Epidermal melanocyte (primary cell): ENCODE measurements around the gene USP8.
"Not testable (repeated sequence)": the region's sequence is repeated elsewhere in the genome, so short reads cannot be mapped to it uniquely, and the experiment has no call there.

Experiments used
- DNase-seq: peaks from one replicate; pipeline ENCODE4 v3.0.0; 2011; ENCODE audit warnings: low spot score; ENCODE audit not compliant: insufficient read length

USP8 gene

DNA sequence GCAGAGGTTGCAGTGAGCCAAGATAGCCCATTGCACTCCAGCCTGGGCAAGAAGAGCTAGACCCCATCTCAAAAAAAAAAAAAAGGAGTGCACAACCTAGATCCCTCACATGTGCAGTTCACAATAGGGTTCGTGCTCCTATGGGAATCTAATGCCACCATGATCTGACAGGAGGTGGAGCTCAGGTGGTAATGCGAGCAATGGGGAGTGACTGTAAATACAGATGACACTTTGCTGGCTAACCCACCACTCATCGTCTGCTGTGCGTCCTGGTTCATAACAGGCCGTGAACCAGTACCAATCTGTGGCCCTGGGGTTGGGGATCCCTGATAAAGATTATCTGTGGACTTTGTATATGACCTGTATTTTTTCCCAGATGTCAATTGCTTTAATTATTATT, 16.7 kb downstream of the USP8 start:
- DNase-seq = no peak

DNA sequence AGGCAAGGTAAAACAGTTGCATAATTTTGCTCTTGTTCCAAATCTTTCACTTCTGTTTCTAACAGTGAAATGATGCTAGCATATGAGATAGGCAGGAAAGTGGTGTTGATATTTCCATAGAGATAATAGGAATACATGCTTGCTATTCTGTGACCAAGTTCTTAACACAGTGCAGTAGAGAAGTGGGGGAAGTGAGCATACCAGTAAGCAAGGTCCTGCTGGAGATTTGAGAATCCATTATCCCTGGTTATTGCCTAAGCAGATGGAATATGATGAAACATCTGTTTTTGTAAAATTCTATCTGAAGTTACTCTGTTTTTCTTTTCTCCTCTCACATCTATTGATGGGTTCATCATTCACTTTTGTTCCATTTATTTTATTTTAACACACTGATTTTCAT, 28.7 kb downstream of the USP8 start:
- no peak for DNase-seq

DNA sequence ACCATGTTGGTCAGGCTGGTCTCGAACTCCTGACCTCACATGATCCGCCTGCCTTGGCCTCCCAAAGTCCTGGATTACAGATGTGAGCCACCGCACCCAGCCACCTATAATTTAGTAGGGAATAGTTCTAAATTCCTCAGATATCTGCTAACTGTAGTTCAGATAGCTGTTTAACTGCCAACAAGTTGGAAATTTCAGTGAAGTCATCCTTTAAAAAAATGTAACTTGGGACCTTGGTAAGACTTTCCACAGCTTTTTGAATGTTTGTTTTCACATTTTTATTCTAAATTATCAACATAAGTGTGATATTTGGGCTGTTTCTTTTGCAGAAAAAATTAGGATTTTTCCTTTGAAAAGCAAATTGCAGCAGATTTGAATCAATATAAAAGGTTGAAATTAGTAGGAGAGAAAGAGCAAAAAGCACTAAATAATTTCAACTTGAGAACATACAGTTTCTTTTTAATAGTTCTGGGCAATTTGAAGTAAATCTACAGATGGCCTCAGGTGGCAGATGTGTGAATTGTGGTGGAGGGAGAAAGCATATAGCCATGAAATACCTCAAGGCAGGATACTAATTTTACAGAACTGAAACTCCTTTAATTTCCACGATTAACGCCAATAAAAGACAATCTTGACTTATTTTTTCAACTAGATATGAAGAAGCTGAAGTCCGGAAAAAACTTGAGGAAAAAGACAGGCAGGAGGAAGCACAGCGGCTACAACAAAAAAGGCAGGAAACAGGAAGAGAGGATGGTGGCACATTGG, 34.3 kb downstream of the USP8 start:
- DNase-seq = no peak

DNA sequence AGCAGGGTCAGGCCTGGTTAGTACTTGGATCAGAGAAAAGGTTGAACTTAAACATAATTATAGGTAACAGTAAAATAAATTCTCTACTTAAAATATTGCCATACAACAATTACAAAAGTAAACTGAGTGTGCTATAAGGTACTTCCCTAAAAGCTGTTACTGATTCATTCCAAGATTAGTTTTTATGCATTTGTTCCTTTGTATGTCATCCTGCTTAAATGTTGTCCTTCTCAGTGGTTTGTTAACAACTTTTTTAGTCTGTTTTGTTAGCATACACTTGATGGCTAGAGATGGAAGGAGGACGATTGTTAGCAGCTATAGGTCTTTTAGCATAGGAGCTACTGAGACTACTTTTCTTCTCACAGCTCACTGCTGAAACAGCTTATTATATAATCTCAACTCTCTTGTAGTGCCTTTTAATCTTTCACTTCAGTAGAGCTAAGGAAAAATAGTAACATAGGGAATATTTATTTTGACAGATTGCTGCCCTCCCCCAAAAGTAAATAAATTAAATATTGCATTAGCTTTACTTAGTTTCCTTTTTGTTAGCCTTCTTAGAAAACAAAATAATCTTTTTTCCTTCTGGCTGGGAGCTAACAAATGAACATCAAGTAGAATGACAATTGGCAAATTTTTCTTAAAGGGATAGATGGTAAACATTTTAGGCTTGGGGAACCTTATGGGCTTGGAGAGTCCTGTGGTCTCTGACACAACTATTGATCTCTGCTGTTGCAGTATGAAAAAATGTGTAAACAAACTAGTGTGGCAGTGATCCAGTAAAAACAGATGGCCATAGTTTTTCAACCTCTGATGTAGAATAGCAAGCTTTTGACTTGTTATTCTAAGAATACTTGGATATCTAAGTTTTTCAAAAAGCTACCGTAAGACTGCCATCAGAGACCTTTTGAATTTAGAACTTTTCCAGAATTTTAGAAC, 39.5 kb downstream of the USP8 start:
- no peak for DNase-seq

DNA sequence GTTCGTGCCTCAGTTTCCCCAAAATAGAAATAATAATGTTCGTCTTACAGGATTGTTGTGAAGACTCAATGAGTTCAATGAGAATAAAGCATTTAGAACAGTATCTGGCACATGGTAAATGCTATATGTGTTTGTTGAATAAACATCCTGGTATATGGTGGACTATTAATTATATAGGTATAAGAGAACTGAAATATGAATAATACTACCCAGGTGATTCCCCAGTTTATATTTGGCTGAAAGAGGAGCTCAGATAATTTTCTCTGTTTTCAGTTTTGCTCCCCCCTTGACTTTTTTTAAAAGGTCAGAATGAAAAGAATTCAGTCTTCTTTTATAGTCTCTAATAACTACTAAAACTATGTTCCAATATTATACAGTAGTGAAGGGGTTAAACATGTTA, 46.9 kb downstream of the USP8 start:
- no peak for DNase-seq

DNA sequence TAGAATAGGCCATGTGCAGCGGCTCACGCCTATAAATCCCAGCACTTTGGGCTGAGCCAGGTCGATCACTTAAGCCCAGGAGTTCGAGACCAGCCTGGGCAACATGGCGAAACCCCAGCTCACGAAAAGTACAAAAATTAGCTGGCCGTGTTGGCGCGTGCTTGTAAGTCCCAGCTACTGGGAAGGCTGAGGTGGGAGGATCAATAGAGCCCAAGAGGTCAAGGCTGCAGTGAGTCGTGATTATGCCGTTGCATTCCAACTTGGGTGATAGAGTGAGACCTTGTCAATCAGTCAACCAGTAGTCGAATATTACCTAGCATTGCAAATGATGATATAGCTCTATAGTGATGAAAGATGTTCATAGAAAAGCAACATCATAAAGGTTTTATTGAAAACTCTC, 51.9 kb downstream of the USP8 start:
- no peak for DNase-seq

DNA sequence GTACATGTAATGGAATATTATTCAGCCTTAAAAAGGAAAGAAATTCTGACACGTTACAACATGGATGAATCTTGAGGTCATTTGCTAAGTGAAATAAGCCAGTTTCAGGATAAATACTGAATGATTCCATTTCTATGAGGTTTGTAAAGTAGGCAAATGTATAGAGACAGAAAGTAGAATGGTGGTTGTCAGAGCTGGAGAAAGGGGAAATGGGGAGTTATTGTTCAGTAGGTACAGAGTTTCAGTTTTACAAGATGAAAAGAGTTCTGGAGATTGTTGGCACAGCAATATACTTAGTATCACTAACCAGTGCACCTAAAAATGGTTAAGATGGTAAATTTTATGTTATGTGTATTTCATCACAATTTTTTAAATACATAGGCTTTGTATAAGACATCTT, 60.6 kb downstream of the USP8 start:
- DNase-seq = no peak

DNA sequence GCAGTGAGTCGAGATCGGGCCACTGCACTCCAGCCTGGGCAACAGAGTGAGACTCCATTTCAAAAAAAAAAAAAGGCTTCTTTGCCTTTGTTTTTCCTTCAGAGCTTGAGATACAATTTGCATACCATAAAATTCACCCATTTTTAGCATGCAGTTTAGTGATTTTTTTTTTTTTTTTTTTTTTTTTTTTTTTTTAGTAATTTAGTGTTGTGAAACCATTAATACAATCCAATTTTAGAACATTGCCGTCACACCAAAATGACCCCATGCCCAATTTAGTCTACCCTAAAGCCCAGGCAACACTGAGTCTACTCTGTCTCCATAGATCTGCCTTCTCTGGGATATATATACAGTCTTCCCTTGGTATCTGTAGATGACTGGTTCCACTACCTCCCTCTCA, 61.2 kb downstream of the USP8 start:
- DNase-seq = no peak

DNA sequence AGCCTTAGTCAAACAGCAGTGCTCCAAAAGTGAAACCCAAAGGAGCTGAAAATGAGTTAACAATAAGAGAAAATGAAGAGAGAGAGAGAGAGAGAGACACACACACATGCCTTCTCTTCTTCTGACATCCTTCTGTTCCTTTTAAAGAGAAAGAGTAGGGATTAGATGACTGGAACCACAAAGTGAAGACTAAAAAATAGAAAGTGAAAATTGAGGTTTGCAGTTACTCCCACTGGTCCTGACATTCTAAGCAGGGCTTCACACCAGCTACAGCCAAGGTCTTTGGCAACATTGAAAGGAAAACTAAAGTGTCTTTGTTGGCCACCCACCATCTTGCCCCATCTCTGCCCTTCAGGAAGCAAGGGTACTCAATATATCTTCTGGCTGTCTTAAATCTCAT, 63.1 kb downstream of the USP8 start:
- no peak for DNase-seq

DNA sequence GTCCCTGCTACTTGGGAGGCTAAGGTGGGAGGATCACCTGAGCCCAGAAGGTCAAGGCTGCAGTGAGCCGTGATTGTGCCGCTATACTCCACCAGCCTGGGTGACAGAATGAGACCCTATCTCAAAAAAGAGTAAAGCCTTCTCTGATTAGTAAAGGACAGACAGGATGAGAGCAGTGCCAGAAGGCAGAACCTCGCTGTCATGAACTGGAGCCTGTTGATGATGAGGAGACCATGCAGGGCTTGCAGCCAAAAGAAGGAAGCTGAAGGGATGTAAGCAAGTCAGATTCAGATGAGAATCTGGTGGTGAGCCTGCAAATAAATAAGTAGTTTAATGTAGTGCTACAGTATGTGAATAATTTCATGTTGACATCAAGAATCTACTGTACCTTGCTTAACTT, 69.4 kb downstream of the USP8 start:
- no peak for DNase-seq

DNA sequence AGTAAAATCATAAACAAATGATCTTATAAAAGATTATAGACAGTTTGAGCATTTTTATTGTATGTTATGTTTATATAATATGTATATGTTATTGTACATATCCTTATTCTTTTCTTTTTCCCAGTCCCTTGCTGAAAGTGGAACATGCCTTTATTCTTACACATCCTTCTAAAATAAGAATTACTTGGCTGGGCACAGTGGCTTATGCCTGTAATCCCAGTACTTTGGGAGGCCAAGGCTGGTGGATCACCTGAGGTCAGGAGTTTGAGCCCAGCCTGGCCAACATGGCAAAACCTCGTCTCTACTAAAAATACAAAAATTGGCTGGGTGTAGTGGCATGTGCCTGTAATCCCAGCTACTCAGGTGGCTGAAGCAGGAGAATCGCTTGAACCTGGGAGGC, 70.3 kb downstream of the USP8 start:
- DNase-seq = not testable (repeated sequence)

DNA sequence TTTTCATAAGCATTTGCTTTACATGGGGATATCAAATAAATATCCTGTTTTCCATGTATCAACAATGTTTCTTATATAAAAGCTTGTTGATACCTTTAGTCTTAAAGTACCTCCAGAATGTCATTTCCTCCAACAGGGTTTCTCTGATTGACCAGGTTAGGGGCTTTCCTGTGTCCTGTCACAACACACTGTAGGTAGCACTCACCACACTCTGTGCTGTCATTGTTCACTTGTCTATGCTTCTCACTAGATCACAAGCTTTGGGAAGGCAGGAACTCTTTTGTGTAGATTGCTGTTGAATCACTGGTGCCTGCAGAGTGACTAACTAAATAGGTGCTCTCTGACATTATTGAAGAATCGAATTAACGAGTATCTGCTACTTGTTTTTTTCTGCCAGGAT, 72.5 kb downstream of the USP8 start:
- no peak for DNase-seq

DNA sequence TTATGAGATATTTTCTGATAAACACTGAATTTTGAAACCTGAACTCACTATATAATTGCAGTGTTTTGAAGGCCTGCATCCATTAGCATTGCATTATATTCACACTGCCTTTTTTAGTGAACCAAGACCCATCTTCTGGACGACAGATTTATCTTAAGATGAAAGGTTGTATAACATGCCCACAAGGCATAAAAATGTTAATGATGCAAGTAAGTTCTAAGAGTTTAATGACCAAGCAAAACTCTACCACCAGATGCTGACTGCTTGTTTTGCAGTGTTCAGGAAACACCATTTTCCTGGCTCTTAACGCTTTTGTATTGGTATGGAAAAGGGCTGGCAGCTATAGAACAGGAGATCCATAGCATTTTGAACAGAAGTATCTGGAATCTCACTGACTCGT, 76.1 kb downstream of the USP8 start:
- no peak for DNase-seq

DNA sequence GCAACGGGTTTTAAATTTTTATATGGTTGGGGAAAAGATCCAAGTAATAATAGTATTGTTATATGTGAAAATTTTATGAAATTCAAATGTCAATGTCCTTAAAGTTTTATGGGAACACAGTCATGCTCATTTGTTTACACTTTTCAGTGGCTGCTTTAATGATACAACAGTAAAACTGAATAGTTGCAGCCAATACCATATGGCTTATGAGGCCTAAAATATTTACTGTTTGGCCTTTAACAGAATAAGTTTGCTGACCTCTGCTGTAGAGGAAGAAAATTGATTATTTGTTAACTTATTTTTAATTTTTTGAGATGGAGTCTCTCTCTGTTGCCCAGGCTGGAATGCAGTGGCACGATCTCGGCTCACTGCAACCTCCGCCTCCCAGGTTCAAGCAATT, 77.6 kb downstream of the USP8 start:
- no peak for DNase-seq

DNA sequence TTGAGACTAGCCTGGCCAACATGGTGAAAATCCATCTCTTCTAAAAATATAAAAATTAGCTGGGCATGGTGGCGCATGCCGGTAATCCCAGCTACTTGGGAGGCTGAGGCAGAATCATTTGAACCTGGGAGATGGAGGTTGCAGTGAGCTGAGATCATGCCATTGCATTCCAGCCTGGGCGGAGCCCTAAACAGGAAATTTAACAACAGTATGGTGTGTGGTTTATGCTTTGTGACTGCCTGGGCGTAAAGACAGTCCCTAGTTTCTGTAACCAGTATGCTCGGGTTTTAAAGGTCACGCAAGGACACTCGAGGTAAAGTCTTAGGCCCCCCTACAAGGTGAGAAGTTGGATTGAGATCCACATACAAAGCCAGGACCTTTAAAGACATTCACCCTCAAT, 78.9 kb downstream of the USP8 start:
- no peak for DNase-seq

DNA sequence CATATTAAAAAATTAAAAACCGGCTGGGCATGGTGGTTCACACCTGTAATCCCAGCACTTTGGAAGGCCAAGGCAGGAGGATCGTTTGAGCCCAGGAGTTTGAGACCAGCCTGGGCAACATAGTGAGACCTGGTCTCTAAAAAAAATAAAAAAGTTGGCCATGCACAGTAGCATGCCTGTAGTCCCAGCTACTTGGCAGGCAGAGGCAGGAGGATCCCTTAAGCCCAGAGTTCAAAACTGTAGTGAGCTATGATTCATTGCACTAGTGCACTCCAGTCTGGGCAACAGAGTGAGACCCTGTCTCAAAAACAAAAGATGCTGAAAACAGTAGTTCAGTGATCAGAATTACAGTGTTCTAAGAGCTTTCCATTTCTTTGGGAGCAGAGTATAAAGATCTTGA, 81.5 kb downstream of the USP8 start:
- not testable (repeated sequence) for DNase-seq

DNA sequence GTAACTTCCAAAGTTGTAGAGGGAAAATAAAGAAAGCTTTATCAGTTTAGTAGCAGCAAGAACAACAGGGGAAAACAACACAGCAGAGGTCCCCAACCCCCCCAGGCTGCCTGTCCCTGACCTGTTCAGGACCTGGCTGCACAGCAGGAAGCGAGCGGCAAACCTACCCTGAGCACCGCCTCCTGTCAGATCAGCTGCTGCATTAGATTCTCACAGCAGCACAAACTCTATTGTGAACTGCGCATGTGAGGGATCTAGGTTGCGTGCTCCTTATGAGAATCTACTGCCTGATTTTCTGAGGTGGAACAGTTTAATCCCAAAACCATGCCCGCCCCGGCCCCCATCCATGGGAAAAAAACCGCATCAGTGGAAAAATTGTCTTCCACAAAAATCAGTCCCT, 81.9 kb downstream of the USP8 start:
- DNase-seq = no peak

DNA sequence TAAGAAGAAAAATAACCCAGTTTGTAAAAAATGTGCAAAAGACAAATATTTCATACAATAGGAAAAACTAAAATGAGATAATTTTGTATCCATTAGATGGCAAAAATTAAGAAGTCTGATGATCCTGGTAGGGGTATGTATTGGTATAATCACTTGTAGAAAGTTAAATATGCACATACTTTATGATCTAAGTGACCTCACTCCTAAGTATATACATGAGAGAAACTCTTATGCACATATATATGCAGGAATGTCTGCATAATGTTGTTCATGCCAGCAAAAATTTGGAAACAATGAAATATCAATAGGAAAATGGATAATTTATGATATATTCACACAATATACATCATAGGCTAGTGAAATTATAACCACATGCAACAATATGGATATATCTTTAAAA, 88.8 kb downstream of the USP8 start:
- DNase-seq = no peak

DNA sequence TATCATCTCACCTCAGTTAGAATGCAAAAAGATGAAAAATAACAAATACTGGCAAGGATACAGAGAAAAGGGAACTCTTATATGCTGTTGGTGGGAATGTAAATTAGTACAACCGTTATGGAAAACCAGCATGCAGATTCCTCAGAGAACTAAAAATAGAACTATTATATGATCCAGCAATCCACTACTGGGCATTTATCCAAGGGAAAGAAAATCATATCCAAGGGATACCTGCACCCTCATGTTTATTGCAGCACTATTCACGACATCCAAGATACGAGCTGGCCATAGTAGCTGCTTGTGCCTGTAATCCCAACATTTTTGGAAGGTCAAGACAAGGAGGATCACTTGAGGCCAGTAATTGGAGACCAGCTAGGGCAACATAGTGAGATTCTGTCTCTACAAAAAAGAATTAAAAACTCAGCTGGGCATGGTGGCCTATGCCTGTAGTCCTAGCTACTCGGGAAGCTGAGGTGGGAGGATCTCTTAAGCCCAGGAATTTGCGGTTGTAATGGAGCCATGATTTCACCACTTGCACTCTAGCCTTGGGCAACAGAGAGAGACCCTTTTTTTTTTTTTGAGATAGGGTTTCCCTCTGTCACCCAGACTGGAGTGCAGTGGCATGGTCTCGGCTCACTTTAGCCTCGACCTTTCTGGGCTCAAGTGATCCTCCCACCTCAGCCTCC, 95.7 kb downstream of the USP8 start:
- no peak for DNase-seq

DNA sequence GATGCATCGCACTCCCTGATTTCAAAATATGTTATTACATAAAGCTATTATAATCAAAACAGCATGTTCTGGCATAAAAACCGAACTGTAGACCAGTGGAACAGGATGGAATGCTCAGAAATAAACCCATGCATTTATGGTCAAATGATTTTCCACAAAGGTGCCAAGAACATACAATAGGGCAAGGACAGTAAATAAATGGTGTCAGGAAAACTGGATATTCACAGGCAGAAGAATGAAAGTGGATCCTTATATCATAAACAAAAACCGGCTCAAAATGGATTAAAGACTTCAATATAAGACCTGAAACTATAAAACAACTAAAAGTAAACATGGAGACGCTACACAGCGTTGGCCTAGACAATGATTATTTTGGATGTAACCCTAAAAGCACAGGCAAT, 99.6 kb downstream of the USP8 start:
- DNase-seq = no peak

DNA sequence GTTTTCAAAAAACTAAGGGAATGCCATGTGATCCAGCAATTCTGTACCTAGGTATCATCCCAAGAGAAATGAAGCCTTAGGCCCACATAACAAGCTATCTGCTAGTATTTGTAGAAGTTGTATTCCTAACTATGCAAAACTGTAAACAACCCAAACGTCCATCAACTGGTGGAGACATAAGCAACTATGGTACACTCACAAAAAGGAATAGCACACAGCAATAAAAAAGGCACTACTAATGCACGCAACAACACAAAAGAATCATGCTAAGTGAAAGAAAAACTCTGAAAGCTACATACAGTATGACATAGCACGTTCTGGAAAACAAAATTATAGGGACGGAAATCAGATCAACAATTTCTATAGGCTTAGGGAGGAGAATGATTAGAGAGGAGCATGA, 107.0 kb downstream of the USP8 start:
- no peak for DNase-seq

DNA sequence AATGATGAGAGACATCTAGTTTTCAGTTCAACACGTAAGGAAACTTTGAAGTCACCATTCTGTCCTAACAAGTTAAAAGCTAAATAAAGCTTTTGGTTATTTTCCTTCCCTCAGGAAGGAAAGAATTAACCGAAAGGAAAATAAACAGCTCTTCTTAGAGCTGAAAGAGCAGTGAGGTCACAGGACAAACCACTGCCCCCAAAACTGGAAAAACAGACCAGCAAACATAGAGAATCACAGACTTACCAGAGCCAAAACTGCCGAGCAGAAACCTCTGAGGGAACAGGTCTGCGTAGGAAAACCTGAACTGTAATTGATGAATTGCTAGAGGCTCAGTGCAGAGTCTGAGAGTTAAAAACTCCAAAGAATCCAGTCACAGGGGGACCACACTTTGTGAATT, 107.6 kb downstream of the USP8 start:
- DNase-seq = no peak
